ENCODE measurements around the gene NATD1. TPM values are rescaled to one million over a fixed set of nuclear protein-coding genes. Genes with fewer than 3 reads are reported as not detected.

Gene NATD1
- total RNA-seq, 4 donors from 2014 or later = 2.4 to 5.1 (median 3.2) TPM

DNA sequence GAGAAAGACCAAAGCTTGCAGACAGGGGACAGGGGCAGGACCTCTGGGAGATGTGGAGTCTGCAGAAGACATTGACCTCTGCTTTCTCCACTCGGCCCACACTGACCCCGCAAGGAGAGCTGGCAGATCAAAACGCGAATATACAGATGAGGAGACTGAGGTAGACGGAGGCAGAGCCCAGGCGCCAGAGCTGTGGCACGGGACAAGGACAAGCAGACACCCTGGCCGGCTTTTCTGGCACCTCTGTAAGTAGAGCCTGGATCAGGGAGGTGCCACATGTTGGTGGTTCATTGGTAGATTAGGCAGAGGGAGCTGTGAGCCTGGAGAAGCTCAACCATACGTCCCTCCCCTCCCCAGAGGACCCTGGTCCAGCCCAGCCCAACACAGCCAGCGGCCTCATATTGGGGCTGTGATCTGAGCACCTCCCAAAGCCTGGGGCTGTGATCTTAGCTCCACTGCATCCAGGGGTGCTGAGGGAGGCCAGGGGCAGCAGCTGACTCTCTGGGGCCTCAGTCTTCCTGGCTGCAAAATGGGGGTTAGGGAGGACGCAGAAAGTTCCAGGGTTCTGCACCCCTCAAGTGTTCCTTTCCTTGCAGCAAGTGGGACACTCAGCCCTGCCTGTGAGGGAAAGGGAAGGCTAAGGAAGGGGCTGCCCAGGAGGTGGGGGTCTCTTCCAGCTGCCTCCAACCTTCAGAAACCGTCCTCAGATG, 4.0 kb downstream of the NATD1 start:
- TF ChIP-seq, protein P1, sequence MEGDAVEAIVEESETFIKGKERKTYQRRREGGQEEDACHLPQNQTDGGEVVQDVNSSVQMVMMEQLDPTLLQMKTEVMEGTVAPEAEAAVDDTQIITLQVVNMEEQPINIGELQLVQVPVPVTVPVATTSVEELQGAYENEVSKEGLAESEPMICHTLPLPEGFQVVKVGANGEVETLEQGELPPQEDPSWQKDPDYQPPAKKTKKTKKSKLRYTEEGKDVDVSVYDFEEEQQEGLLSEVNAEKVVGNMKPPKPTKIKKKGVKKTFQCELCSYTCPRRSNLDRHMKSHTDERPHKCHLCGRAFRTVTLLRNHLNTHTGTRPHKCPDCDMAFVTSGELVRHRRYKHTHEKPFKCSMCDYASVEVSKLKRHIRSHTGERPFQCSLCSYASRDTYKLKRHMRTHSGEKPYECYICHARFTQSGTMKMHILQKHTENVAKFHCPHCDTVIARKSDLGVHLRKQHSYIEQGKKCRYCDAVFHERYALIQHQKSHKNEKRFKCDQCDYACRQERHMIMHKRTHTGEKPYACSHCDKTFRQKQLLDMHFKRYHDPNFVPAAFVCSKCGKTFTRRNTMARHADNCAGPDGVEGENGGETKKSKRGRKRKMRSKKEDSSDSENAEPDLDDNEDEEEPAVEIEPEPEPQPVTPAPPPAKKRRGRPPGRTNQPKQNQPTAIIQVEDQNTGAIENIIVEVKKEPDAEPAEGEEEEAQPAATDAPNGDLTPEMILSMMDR (IDR thresholded peaks at IDR 0.05) = no peak
- no peak for TF ChIP-seq POLR2A (IDR thresholded peaks at IDR 0.05)
- DNase-seq = no peak
- no peak overlapping the region for H3K27ac ChIP-seq
- H3K36me3 ChIP-seq = no peaks in the 10 kb centered on the region
- H3K4me1 ChIP-seq = peaks cover 13 to 33% (median 21%) of the 10 kb centered on the region in 3 donors
- intact Hi-C loops (cut with DNase I) = no loop called here
- no peaks in the 10 kb centered on the region for H3K27me3 ChIP-seq
- WGBS, 2 donors = 80 to 97% methylated on average over 4 to 9 of the region's 12 CpGs
- H3K4me3 ChIP-seq = no peak overlapping the region
- H3K9me3 ChIP-seq = no peaks in the 10 kb centered on the region

DNA sequence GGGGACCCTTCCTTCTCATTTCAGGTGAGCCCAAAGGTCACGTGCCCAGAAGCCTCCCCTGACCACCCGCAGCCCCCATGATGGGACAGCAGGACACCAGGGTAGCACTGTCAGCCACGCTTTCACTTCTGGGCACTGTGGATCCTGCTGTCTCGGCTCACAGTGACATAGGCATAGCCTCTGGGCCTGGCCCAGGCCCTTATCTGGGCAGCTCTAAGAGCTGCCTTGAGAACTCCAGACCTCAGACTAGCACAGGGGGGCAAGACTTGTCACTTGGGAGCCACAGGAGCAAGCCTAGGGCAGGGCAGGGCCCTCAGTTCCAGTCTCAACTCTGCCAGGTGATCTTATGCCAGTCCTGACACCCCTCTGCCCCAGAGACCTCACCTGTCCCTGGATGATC, 4.7 kb downstream of the NATD1 start:
- no peak for TF ChIP-seq POLR2A (IDR thresholded peaks at IDR 0.05)
- TF ChIP-seq, protein P1 (IDR thresholded peaks at IDR 0.05) = no peak
- H3K4me3 ChIP-seq = no peak overlapping the region
- no peak overlapping the region for H3K27ac ChIP-seq
- H3K27me3 ChIP-seq = no peaks in the 10 kb centered on the region
- 70% methylated on average over 3 of the region's 4 CpGs; no CpG with 5 or more reads in 1 of the 2 donors for WGBS, 2 donors
- H3K4me1 ChIP-seq = peaks cover 6 to 26% (median 13%) of the 10 kb centered on the region in 3 donors
- no peak for DNase-seq
- H3K9me3 ChIP-seq = no peaks in the 10 kb centered on the region
- H3K36me3 ChIP-seq = peaks cover 0 to under 1% (median 0%) of the 10 kb centered on the region in 3 donors
- intact Hi-C loops (cut with DNase I) = no loop called here

DNA sequence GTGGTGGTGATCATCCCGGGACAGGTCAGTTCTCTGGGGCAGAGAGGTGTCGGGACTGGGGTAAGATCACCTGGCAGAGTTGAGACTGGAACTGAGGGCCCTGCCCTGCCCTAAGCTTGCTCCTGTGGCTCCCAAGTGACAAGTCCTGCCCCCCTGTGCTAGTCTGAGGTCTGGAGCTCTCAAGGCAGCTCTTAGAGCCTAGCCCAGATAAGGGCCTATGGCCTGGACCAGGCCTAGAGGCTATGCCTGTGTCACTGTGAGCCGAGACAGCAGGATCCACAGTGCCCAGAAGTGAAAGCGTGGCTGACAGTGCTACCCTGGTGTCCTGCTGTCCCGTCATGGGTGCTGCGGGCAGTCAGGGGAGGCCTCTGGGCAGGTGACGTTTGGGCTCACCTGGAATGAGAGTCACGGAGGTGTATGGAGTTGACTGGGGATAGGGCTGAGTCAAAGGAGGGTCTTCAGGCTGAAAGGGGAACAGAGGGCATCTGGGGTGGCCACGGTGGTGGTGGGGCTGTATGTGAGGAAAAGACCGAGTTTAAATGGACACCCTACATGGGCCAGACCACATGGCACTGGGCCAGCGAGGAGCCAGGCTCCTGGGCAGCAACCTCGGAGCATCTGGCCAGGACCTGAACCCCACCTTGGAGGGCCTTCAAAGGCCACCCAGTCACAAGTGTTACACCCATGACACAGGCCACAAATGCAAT, 5.5 kb downstream of the NATD1 start:
- intact Hi-C loops (cut with DNase I) = no loop called here
- no peak overlapping the region for H3K27ac ChIP-seq
- H3K36me3 ChIP-seq = peaks cover 0 to 9% (median 0%) of the 10 kb centered on the region in 3 donors
- H3K9me3 ChIP-seq = no peaks in the 10 kb centered on the region
- TF ChIP-seq POLR2A (IDR thresholded peaks at IDR 0.05) = no peak
- TF ChIP-seq, protein P1 (IDR thresholded peaks at IDR 0.05) = no peak
- WGBS, 2 donors = 63 to 64% methylated on average over 4 to 7 of the region's 12 CpGs
- no peaks in the 10 kb centered on the region for H3K27me3 ChIP-seq
- peaks cover 6 to 23% (median 13%) of the 10 kb centered on the region in 3 donors for H3K4me1 ChIP-seq
- H3K4me3 ChIP-seq = no peak overlapping the region
- DNase-seq = no peak

DNA sequence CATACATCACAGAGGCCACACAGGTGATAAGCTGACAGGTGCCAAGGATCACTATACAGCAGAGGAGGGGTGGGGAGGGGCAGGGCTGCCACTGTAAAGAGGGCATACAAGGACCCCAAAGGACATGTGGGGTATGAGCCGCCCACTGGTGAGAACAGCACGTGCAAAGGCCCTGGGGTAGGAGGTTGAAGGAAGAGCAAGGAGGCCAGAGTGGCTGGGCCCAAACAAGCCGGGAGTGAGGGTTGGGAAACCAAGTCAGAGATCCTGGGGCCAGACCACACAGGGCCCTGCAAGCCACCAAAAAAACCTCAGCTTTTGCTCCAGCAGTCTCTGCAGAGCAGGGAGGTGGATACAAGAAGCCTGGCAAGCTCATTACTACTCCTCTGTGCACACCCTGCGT, 6.5 kb downstream of the NATD1 start:
- no peak for DNase-seq
- H3K4me3 ChIP-seq = no peak overlapping the region
- H3K9me3 ChIP-seq = no peaks in the 10 kb centered on the region
- H3K4me1 ChIP-seq = peaks cover 0 to 20% (median 4%) of the 10 kb centered on the region in 3 donors
- H3K36me3 ChIP-seq = peaks cover 0 to 17% (median 0%) of the 10 kb centered on the region in 3 donors
- no peaks in the 10 kb centered on the region for H3K27me3 ChIP-seq
- intact Hi-C loops (cut with DNase I) = no loop called here
- H3K27ac ChIP-seq = no peak overlapping the region
- 93 to 97% methylated on average over 4 of the region's 4 CpGs for WGBS, 2 donors
- TF ChIP-seq POLR2A (IDR thresholded peaks at IDR 0.05) = no peak
- TF ChIP-seq, protein P1 (IDR thresholded peaks at IDR 0.05) = no peak

DNA sequence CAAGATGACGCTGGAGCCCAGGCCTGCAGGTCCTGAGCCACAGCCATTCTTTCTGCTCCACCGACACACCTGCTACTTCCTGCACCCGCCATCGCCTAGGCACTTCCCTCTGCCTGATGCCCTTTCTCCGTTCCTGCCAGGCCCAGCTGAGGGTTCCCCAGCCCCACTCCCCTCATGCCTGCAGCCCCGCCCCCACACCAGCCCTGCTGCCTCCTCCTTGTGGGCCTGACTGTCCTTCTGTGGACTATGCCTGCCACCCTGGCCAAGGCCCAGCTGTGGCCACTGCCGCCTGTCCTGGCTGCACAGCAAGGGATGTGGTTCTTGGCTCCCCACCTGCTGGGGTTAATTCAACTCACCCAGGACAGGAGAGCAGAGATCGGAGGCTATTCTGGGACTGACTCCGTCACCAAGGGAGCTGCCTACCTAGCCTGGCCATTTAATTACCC, 7.5 kb downstream of the NATD1 start:
- no peak overlapping the region for H3K27ac ChIP-seq
- H3K4me3 ChIP-seq = no peak overlapping the region
- DNase-seq = no peak
- peaks cover 0 to 12% (median 0%) of the 10 kb centered on the region in 3 donors for H3K4me1 ChIP-seq
- H3K9me3 ChIP-seq = no peaks in the 10 kb centered on the region
- intact Hi-C loops (cut with DNase I) = no loop called here
- H3K27me3 ChIP-seq = no peaks in the 10 kb centered on the region
- TF ChIP-seq POLR2A (IDR thresholded peaks at IDR 0.05) = no peak
- TF ChIP-seq, protein P1 (IDR thresholded peaks at IDR 0.05) = no peak
- 74 to 82% methylated on average over 7 to 8 of the region's 9 CpGs for WGBS, 2 donors
- peaks cover 0 to 17% (median 0%) of the 10 kb centered on the region in 3 donors for H3K36me3 ChIP-seq
